ENCODE data around the gene CSTB. TPM values are rescaled to one million over a fixed set of nuclear protein-coding genes. Genes with fewer than 3 reads are reported as not detected.

The CSTB gene
- total and polyA plus RNA-seq, 2 of the 8 experiments (the other 6 are each of a cell fraction or from before 2014, with no cell fraction given), result 53.8 to 64.1 TPM

DNA sequence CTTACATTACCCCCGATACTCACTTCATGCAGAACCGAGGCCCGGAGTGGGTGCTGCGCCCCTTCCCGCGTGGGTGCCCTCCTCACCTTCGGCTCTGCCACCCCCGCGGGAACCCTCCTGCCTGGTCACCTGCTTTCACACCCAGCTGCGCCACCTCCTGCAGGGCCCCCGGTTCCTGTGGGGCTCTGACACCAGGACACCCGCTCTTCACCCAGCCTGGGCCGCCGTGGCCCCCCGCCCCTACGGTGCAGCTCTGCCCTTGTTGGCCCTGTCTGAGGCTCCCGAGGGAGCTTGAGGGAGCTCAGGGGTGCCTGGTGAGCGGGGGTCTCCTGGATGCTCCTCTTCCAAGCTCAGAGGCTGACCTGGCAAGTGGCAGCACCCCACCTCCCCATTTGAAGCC is 32.3 kb upstream of the CSTB start (continued):
- TF ChIP-seq SIX5 (IDR thresholded peaks at IDR 0.05; ENCODE audit: low read depth, low read length) (no peak), EZH2 (IDR thresholded peaks at IDR 0.05; ENCODE audit: low read depth, low read length, severe bottlenecking) (no peak), CEBPB (IDR thresholded peaks at IDR 0.05; ENCODE audit: low read depth, low read length) (no peak)
